VCaP (cell line): ENCODE measurements around the gene C1QA.

Experiments
- H3K27ac ChIP-seq: fragments of 450-650 bp; 2 replicates; pipeline ENCODE4 v1.5.1; 2017
- CTCF ChIP-seq: fragments of 450-650 bp; conservative IDR thresholded peaks from 2 replicates; pipeline ENCODE4 v1.5.1; 2017; ENCODE audit warnings: mild to moderate bottlenecking, moderate library complexity

Gene C1QA

GRCh38 chr1:22643381-22643780 is 7.0 kb downstream of the C1QA start, which contains the start of gene C1QC:
Gene C1QC (plus strand): TSS chr1:22643633. CDS start chr1:22644024, 391 bp downstream.
- no peak for TF ChIP-seq CTCF
- no peak within 1 kb of the TSS for H3K27ac ChIP-seq

- H3K27ac ChIP-seq: no peak overlapping the region
- TF ChIP-seq CTCF: no peak
Measured at GRCh38 chr1:22643928-22644327, 7.5 kb downstream of the C1QA start.

GRCh38 chr1:22645931-22646330 is 9.5 kb downstream of the C1QA start:
- TF ChIP-seq CTCF: no peak
- H3K27ac ChIP-seq: no peak overlapping the region

GRCh38 chr1:22646384-22646783 is 10.0 kb downstream of the C1QA start:
- TF ChIP-seq CTCF: no peak
- no peak overlapping the region for H3K27ac ChIP-seq

- TF ChIP-seq CTCF: no peak
Measured at GRCh38 chr1:22650089-22650693, 13.8 kb downstream of the C1QA start.

GRCh38 chr1:22651941-22652856 is 15.8 kb downstream of the C1QA start:
- no peak overlapping the region for H3K27ac ChIP-seq
- TF ChIP-seq CTCF: no peak

More at GRCh38 chr1:22650089-22650693, 13.8 kb downstream of the C1QA start:
- H3K27ac ChIP-seq: no peak overlapping the region

GRCh38 chr1:22652881-22653316 is 16.5 kb downstream of the C1QA start, which contains the start of gene C1QB:
Gene C1QB (plus strand): TSS chr1:22653236. CDS start chr1:22659463, 6,227 bp downstream.
- no peak for TF ChIP-seq CTCF
- H3K27ac ChIP-seq: no peak within 1 kb of the TSS
